Retina (tissue), 1 donor: ENCODE data around the gene NEGR1.
"Not testable (repeated sequence)": the region's sequence is repeated elsewhere in the genome, so short reads cannot be mapped to it uniquely, and the experiment has no call there.

Experiments used
- DNase-seq: peaks from one replicate; pipeline ENCODE4 v3.0.0-alpha.2; 2016

Gene NEGR1

GRCh38 chr1:71921204-71921603, 361.1 kb downstream of the NEGR1 start:
- DNase-seq = no peak

- DNase-seq = no peak
These were observed 361.8 kb downstream of the NEGR1 start for GRCh38 chr1:71920556-71920955.

- no peak for DNase-seq
These were observed 362.4 kb downstream of the NEGR1 start for GRCh38 chr1:71919811-71920509.

- no peak for DNase-seq
These were observed 363.7 kb downstream of the NEGR1 start for GRCh38 chr1:71918630-71919029.

- DNase-seq = no peak
These were observed 365.4 kb downstream of the NEGR1 start for GRCh38 chr1:71916894-71917293.

- DNase-seq = no peak
These were observed 367.7 kb downstream of the NEGR1 start for GRCh38 chr1:71914626-71915025.

GRCh38 chr1:71908871-71909390, 373.4 kb downstream of the NEGR1 start:
- no peak for DNase-seq

GRCh38 chr1:71908303-71908702, 374.0 kb downstream of the NEGR1 start:
- no peak for DNase-seq

- DNase-seq = no peak
These were observed 382.5 kb downstream of the NEGR1 start for GRCh38 chr1:71899881-71900280.

- not testable (repeated sequence) for DNase-seq
These were observed 394.2 kb downstream of the NEGR1 start for GRCh38 chr1:71888166-71888565.

- no peak for DNase-seq
These were observed 397.2 kb downstream of the NEGR1 start for GRCh38 chr1:71885171-71885570.

- no peak for DNase-seq
These were observed 399.7 kb downstream of the NEGR1 start for GRCh38 chr1:71882637-71883036.

- DNase-seq = no peak
These were observed 400.1 kb downstream of the NEGR1 start for GRCh38 chr1:71882226-71882625.

GRCh38 chr1:71881611-71882010, 400.7 kb downstream of the NEGR1 start:
- DNase-seq = no peak

- no peak for DNase-seq
These were observed 413.0 kb downstream of the NEGR1 start for GRCh38 chr1:71869326-71869725.

GRCh38 chr1:71862756-71863155, 419.6 kb downstream of the NEGR1 start:
- no peak for DNase-seq

GRCh38 chr1:71861022-71861421, 421.3 kb downstream of the NEGR1 start:
- DNase-seq = no peak

GRCh38 chr1:71859806-71860205, 422.5 kb downstream of the NEGR1 start:
- no peak for DNase-seq

- DNase-seq = no peak
These were observed 424.5 kb downstream of the NEGR1 start for GRCh38 chr1:71857862-71858261.

- no peak for DNase-seq
These were observed 429.0 kb downstream of the NEGR1 start for GRCh38 chr1:71853360-71853759.

GRCh38 chr1:71850936-71851335, 431.4 kb downstream of the NEGR1 start:
- DNase-seq = no peak

- no peak for DNase-seq
These were observed 431.8 kb downstream of the NEGR1 start for GRCh38 chr1:71850515-71850914.

- DNase-seq = peak; percentile 51
These were observed 439.3 kb downstream of the NEGR1 start for GRCh38 chr1:71843012-71843411.

GRCh38 chr1:71839876-71840275, 442.5 kb downstream of the NEGR1 start:
- DNase-seq = no peak

GRCh38 chr1:71836904-71837303, 445.4 kb downstream of the NEGR1 start:
- DNase-seq = no peak
